NCI-H1092 treated with DMSO at 0.1 percent for 48 hours (cell line): ENCODE data around the gene RRAGD.

Experiments used
- DNase-seq: peaks from one replicate; lab custom pipeline; 2025; lab: John Stamatoyannopoulos, UW

RRAGD gene

DNA sequence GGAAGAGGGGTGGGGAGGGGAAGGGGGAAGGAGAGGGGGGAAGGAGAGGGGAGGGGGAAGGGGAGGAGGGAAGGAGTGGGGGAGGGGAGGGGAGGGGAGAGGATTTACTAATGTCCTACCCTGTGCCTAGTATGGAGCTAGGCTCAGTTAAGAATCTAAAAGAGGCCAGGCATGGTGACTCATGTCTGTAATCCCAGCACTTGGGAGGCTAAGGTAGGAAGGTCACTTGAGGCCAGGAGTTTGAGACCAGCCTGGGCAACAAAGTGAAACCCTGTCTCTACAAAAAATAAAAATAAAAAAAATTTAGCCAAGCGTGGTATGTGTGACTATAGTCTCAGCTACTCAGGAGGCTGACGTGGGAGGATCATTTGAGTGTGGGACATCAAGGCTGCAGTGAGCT is 72.5 kb downstream of the RRAGD start:
- DNase-seq, result no peak

DNA sequence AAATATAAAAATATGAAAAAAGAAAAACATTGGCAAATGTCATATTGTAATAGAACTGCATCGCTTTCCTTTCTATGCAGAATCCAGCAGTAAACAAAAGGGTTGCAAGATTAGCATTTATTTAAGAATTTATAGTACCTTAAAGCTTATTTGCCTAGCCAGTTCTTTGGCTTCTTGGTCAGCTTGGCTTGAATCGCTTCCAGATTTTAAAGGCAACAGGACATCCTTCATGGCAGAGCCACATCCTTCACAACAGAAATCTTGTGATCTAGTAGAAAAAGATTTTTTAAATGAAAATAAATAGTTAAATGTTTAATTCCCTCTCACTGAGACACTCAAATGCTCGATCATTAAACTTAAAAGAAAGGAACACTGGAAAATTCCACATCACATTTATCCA is 76.9 kb downstream of the RRAGD start:
- no peak for DNase-seq

DNA sequence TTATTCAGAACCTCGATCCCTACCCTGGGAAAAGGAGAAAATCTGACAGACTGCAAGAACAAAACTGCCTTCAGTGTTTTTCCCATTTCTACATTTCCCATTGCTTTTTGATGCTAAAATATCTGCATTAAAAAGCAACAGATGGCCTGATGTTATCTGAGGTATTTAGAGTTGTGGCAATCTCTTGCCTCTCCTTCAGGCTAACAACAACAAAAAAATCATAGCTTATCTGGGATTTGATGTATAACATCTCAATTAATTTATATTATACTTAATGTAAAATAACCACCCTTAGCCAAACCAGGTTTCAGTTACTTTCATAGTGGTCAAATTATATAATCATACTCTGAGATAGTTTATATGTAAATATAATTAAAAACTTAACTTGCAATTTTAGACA is 81.2 kb downstream of the RRAGD start:
- DNase-seq, result no peak

DNA sequence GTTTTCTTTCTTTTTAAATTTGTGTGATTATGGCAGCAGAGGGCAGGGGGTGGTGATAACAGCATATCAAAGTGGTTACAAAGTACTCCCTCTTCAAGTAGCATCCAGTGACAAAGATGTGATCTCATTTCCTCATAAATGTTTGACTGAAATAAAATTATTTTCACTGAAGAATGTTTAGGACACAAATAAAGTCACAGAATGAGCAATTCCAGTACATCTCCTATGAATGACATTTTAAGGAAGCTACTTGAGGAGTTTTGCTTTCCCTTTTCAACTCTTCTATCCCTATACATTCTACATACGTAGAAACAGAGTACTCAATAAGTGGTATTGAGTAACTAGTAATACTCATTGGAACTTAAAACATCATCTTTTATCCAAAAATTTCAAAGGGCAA is 83.1 kb downstream of the RRAGD start:
- DNase-seq, result no peak

DNA sequence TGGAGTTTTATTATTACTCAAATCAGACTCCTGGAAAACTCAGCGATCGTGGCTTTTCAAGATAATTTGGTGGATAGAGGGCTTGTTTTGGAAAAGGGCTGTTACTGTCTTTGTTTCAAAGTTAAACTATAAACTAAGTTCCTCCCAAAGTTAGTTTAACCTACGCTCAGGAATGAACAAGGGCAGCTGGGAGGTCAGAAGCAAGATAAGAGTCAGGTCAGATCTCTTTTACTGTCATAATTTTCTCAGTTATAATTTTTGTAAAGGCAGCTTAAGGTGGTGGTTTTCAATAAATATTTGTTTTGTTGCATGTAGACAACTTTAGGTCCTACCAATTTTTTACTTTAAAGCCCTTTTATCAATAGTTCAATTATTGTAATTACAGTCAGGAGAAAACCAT is 87.8 kb downstream of the RRAGD start:
- no peak for DNase-seq

DNA sequence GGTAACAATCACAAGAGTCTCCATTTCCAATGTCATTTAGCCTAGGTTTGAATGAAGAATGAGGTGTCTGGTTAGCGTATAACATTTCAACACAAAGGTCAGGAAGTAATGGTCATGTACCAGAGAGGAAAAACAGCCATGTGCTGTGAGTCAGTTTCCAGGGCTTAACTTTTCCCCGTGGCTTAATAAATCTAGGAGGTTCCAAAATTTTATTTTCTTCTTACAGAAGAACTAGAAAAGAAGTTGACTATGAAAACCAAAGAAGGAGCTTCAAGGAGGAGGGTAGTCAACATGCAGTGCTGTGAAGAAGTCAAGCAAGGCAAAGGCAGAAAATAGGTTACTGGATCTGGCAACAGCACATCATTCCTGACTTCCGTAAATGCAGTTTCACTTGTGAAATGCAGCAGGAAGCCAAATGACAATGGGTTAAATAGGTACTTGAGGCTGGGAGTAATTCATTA is 88.5 kb downstream of the RRAGD start:
- no peak for DNase-seq

DNA sequence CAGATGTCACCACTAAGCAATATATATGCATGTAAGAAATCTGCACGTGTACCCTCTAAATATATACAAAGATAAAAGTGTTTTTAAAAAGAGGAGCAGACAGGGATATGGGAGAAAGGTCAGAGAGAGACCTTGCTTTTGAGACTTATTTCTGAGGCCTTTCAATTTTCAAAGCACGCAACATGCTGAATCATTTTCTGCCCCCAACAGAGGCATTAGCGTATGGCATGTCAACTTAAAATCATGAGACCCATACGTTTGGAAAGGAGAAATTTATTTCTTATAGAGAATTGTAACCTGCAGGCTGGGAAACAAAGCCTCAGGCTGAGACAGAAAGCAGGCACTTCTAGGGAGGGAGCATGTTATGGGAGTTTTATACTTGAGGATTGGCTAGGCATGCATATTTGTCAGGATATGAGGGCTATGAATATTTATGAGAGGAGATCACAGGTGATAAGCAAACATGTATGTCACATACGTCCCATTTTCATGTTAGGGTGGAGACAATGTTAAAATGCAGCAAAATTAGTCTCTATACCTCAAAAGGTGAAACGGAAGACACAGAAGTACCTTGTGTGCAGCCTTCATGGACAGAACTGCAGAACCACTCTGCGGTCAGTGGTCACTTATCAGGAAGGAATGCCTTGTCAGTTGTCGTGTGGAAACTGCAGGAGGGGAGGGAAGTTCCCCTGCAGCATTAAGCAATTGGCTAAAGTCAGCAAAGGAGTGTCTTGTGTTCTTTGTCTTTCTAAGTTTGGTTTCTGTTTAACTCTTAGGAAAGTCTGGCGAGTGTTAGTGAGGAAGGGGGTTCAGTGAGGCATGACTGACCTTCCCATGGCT is 90.7 kb downstream of the RRAGD start:
- no peak for DNase-seq

DNA sequence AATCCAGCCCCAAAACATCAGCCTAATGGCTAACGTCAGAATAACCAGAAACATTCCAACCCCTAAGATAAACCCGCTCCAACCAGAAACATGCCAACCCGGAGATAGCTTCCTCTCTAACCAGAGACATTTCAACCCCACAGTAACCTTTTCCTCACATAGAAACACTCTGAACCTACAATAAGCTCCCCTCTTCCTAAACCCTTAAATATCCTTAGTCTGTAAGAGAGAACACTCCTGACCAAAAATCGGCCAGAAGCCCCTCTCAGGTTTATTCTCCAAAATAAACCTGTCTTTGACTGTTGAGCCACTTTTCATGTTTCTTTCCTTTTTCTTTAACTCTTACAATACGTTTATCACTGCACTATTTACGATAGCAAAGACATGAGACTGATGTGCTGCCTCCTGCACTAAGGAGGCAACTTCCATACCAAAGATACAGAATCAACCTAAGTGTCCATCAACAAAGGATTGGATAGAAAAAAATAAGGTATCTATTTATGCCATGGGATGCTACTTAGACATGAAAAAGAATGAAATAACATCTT is 92.0 kb downstream of the RRAGD start:
- no peak for DNase-seq

DNA sequence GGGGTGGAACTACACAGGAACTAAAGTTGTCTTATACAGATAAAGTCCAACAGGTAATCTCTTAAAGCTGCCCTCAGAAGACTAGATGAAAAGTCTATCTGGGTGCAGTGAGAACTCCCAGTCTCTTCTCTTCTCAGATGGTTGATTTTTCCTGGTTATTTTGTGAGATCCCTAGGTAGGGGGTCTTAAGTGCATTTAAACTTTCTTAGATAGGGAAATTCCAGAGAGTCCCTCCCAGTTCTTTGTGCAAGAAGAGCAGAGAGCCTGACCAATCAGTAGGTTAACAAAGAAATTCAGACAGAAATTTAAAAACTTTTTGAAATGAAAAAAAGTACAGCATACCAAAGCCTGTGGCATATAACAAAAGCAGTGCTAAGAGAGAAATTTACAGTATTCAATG is 95.0 kb downstream of the RRAGD start:
- DNase-seq, result no peak

DNA sequence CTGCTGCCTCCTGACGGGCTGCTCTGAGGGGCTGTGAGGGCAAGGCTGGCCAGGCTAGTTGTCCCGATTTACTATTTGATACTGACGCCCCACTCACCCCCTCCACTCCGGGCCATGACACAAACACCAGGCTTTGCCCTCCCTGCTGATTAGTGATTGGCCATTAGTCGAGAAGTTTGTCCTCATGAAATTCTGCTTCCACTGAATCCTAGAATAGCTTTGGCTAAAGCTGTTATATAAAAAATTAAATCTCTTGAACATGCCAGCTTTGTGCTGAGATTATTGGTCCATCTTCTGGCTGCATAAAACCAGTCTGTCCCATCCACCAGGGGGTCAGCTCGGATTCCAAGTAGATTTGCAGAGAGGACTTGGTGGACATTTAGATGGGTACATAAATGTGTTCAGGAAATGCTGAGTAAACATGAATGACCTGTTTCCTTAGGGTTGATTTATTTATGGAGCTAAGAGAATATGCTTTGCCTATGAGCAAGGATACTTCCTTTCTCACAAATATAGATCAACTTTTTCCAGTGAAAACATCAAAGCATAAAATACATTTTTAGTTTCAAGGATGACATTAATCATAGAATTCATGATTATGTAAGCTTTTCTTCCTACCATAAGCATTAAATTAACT is 96.7 kb downstream of the RRAGD start, which contains the start of gene GABRR2:
GABRR2 (minus strand) TSS at position 51 of the 637 bp plus-strand sequence. CDS start 134 bp downstream, outside the sequence.
- no peak for DNase-seq

DNA sequence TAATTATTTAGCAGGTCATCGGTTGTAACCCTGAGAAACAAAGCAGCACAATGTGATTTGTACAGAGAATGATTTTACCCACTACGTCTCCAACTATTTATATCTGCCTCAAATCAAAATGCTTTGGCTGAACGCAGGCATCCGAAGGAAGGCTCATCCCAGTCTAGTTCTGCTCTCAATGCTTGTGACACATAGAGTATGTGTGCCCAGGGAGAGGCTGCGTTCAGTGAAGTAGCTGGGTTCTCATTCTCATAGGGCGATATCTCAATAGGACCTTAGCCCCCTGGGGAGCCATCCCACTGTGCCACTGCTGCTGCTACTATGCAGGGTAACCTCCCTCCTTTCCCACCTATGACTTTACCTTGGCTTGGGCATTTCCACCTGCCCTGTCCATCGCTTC is 97.4 kb downstream of the RRAGD start:
- no peak for DNase-seq
